Measurements from ENCODE around the gene P4HA2. TPM values are rescaled to one million over a fixed set of nuclear protein-coding genes. Genes with fewer than 3 reads are reported as not detected.

P4HA2 gene
- total and polyA plus RNA-seq, 2 of the 8 experiments (the other 6 are each of a cell fraction or from before 2014, with no cell fraction given) = 7.4 to 9.3 TPM

DNA sequence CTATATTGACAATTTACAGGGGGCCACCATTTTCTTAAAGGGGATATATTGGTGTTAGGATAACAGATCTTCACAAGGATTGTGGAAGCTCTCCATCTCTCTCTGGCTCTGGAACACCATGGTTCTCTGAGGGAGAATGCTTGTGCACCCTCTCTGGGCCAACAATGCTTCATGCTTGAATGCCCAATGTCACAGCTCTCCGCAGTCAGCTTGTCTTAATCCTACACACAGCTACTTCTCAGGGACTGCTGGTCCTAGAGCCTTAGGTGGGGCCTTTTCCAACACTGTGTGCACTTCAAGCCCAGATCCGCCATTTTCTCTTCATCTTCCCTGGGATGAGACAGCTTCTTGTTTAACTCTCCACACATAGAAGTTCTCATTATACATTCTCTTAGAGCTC is 22.9 kb upstream of the P4HA2 start:
- Histone ChIP-seq H3K9me3 (ENCODE audit: insufficient read depth in 2 of 2, low read depth in 1 of 2, low read length in 1 of 2) (no peaks in the 10 kb centered on the region), H2BK12ac (ENCODE audit: low read depth, low read length) (no peak overlapping the region), H3K4me2 (ENCODE audit: insufficient read depth in 1 of 2, low read depth in 2 of 2, low read length in 2 of 2) (no peak overlapping the region), H3K14ac (ENCODE audit: insufficient read length) (no peak overlapping the region), H4K20me1 (replicated peaks in 1 of 2; ENCODE audit: control insufficient read depth in 1 of 2, insufficient read depth in 2 of 2, low read length in 2 of 2) (no peaks in the 10 kb centered on the region), H4K8ac (ENCODE audit: extremely low read depth, insufficient read depth, low read length) (no peak overlapping the region; the same call in 1 of the 2 replicates), H2BK20ac (ENCODE audit: low read length) (no peak overlapping the region), H3K36me3 (ENCODE audit: control insufficient read depth in 2 of 4, insufficient read depth in 4 of 4, low read length in 3 of 4) (no peaks in the 10 kb centered on the region), H3K56ac (replicated peaks; ENCODE audit: insufficient read length, low read depth, low read length) (no peak overlapping the region), H2BK120ac (replicated peaks; ENCODE audit: low read depth, low read length) (no peak overlapping the region), H4K5ac (ENCODE audit: insufficient read length, low read depth, low read length) (no peak overlapping the region), H2AK5ac (ENCODE audit: low read depth, low read length) (no peak overlapping the region), H3K79me2 (ENCODE audit: control insufficient read depth in 1 of 2, insufficient read depth in 2 of 2, low read length in 2 of 2) (no peaks in the 10 kb centered on the region), H2AFZ (ENCODE audit: low read length) (peak overlapping the region; percentile 99), H3K4me3 (ENCODE audit: extremely low read depth in 1 of 4, insufficient read depth in 2 of 4, low read depth in 3 of 4, low read length in 4 of 4) (no peak overlapping the region), H4K91ac (replicated peaks; ENCODE audit: insufficient read length, low read length) (no peak overlapping the region), H3K27me3 (replicated peaks in 1 of 4; ENCODE audit: control insufficient read depth in 3 of 4, extremely low read depth in 1 of 4, insufficient read depth in 3 of 4, low read length in 3 of 4) (no peaks in the 10 kb centered on the region), H3K9ac (replicated peaks in 1 of 4; ENCODE audit: extremely low read depth in 1 of 4, low read depth in 3 of 4, low read length in 3 of 4) (no peak overlapping the region), H3K23me2 (ENCODE audit: low read depth, low read length) (no peaks in the 10 kb centered on the region), H3K27ac (ENCODE audit: low read depth, low read length) (no peak overlapping the region), H3K4ac (replicated peaks; ENCODE audit: insufficient read length, low read depth, low read length) (no peak overlapping the region), H3K79me1 (ENCODE audit: low read depth, low read length) (no peaks in the 10 kb centered on the region), H2BK5ac (ENCODE audit: low read depth, low read length) (no peak overlapping the region), H2BK15ac (ENCODE audit: low read length) (peak overlapping the region; percentile 31; the same call in 1 of the 2 replicates), H3K23ac (ENCODE audit: insufficient read length) (no peak overlapping the region), H3K4me1 (replicated peaks in 1 of 4; ENCODE audit: control insufficient read depth in 3 of 4, insufficient read depth in 4 of 4, low read length in 3 of 4) (peaks cover 0 to 5% (median 0%) of the 10 kb centered on the region in 4 experiments; a peak in 1 of 7 replicates), H3K18ac (ENCODE audit: extremely low read depth, low read length) (no peak overlapping the region)
- ChIA-PET CTCF (ENCODE audit: partially characterized antibody) (interaction anchor here (1.0 to 9.3 kb wide), 8 partner anchors 11 to 185 kb away, joined by 3 to 96 read pairs (median 6); partner anchors contain the start of gene SLC22A4), POLR2A (ENCODE audit: partially characterized antibody) (interaction anchor here (0.7 to 1.3 kb wide), 3 partner anchors 10 to 74 kb away, joined by 3 to 4 read pairs (median 3); no protein-coding TSS in a partner anchor)
- WGBS, 2 experiments (ENCODE audit: extremely low coverage in 1 of 2, insufficient coverage in 1 of 2, insufficient read length in 1 of 2, insufficient replicate concordance in 2 of 2, low coverage in 1 of 2, low lambda C conversion rate in 2 of 2, missing lambda C conversion rate in 1 of 2) = 87% methylated on average over 2 of the region's 2 CpGs; no CpG with 5 or more reads in 1 of the 2 experiments
- no peak for FAIRE-seq
- no peak for DNase-seq (ENCODE audit: low read depth in 1 of 2, low spot score in 2 of 2)
- TF ChIP-seq SUZ12 (IDR thresholded peaks at IDR 0.05; ENCODE audit: low read length) (no peak), KDM1A (IDR thresholded peaks at IDR 0.05; ENCODE audit: borderline replicate concordance, low read length) (no peak), TBP (IDR thresholded peaks at IDR 0.05; ENCODE audit: low read depth, low read length) (no peak), SIN3A (conservative IDR thresholded peaks at IDR 0.05 in 1 of 2, IDR thresholded peaks at IDR 0.05 in 1 of 2; ENCODE audit: low read depth in 1 of 2, low read length in 2 of 2) (no peak), SP2 (IDR thresholded peaks at IDR 0.05; ENCODE audit: low read length) (no peak), SIX5 (IDR thresholded peaks at IDR 0.05; ENCODE audit: low read depth, low read length) (no peak), EP300 (IDR thresholded peaks at IDR 0.05; ENCODE audit: borderline replicate concordance in 1 of 2, low read depth in 2 of 2, low read length in 2 of 2) (no peak), MAFK (IDR thresholded peaks at IDR 0.05; ENCODE audit: low read depth, low read length) (no peak), TAF1 (IDR thresholded peaks at IDR 0.05; ENCODE audit: low read depth, low read length) (no peak), CTBP2 (IDR thresholded peaks at IDR 0.05; ENCODE audit: borderline replicate concordance, insufficient read depth, insufficient read length, low read length) (no peak), POLR2A (IDR thresholded peaks at IDR 0.05; ENCODE audit: control extremely low read depth in 1 of 2, low read depth in 2 of 2, low read length in 2 of 2) (no peak), NANOG (IDR thresholded peaks at IDR 0.05; ENCODE audit: insufficient read depth, low read depth, low read length, poor library complexity, severe bottlenecking) (no peak)

Measured in H1 (cell line).